HG03139 (cell line): ENCODE data around the gene MCU.

ENCODE experiments used
- ATAC-seq: cut with Tn5 transposase; IDR thresholded peaks from one replicate; pipeline ENCODE4 v1.9.1; 2021; ENCODE audit not compliant: unreplicated experiment

Gene MCU

DNA sequence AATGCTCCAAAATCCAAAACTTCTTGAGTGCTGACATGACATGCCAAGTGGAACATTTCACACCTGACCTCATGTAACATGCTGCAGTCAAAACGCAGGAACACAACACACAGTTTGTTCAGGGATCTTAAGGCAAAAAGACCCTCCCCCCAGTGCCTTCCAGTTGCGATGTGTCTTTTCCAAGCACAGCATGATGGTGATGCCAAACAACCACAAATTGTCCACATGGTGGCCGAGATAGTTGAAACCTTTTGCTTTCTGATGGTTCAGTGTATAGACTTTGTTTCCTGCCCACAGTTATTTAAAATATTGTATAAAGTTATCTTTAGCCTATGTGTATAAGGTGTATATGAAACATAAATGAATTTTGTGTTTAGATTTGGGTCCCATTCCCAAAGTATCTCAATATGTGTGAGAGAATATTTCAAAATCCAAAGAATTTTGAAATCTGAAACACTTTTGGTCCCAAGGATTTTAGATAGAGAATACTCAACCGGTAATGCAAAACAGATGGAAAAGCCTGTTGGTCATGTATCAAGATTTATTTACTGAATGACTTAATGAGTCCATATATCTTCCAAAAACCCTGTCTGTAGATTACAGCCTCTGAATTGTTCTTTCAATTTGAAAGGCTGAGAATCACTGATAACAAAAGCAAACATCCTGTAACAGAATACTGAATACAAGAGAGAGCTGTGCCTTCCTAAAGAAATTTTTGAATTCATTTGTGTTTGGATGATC is 108.2 kb downstream of the MCU start:
- ATAC-seq: no peak

DNA sequence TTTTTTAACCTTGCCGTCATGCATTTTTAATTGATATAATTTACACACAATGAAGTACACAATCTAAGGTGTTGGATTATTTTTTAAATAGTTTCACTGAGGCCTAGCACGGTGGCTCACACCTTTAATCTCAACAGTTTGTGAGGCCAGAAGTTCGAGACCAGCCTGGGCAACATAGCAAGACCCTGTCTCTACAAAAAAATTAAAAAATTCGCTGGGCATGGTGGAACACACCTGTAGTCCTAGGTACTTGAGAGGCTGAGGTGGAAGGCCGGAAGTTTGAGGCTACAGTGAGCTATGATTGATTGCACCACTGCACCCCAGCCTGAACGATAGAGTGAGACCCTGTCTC is 108.8 kb downstream of the MCU start:
- no peak for ATAC-seq

DNA sequence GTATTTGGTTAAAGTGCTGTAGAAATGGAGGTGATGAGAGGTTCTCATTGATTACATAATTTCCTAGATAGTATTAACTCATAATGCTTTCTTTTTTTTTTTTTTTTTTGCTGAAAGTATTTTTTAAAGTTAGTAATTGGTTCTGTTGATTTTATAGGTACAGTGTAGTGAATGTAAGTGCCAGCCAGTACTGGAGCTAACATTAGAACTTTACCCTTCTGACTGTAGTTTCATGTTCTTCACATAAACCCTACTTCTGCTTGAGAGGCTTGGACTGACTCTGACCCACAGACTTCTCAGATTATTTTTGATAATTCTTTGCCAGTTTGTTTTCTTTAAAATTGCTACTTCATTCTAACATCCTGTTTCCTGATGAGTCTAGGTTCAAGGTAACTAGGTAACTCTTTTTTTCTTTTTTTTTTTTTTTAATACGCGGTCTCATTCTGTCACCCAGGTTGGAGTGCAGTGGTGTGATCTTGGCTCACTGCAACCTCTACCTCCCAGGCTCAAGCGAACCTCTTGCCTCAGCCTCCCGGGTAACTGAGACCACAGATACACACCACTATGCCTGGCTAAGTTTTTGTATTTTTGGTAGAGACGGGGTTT is 109.4 kb downstream of the MCU start:
- ATAC-seq: no peak

DNA sequence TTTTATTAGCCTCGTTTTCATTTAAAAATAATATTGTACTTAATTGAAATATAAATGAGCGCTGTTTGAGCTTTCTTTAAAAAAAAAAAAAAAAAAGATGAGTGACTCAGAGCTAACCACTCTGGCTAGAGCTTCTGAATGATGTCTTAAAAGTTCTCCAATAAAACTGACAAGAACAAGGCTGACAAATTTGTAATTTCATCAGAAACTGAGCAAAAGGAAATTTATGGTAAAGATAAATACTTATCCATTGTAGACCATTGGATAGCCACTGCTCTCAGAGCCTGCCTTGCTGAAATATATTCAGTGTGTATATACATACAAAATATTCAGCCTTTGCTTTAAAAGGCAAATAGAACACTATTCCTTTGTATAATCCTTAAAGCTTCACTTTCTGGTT is 110.4 kb downstream of the MCU start:
- ATAC-seq: no peak

DNA sequence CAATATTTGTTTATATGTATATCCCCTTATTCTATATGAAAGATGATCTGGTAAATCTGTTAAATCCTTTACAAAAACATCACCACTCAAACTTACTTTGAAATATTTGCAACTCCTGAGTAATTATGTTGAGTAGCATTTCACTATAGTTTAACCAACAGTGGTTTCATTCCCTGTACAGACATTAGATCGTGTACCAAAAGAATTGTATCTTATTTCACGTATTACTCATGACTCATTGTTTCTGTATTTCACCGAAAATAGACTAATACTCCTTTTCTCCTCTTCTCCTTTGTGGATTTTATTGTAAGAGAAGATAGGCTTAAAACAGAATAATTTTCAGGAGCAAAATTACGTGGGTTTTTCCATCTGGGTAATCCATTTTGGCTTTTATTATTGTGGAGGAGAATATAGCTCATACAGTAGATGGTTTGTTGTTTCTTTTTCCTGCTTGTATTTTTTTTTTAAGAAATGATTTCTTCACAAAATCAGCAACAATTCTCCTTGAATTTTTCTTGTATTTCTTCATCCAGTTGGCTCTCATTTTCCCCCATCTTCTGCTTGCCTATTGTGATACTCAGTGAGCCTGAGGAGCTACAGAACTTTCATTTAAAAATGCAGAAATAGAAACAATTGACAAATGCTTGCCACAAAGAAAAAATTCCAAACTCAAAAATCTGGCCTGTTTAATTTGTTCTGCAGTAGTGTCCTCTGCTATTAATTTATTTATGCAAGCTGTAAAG is 111.0 kb downstream of the MCU start:
- no peak for ATAC-seq

DNA sequence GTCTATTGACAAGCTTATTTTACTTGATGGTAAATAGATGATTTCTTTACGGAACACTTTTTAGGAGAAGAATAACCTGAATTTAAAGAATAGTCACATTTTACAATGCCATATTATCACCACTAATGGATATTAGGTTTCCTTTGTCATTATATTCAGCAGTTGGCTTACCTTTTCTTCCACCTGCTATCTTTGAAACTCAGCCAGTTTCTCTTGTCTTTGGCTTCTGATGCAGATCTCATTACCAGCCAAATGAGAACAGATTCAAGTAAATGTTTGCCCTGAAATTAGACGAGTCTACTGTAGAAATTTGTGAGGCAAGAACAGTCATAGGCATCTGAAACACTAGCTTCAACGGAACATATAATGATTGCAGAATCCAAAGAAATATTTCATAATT is 116.1 kb downstream of the MCU start:
- no peak for ATAC-seq

DNA sequence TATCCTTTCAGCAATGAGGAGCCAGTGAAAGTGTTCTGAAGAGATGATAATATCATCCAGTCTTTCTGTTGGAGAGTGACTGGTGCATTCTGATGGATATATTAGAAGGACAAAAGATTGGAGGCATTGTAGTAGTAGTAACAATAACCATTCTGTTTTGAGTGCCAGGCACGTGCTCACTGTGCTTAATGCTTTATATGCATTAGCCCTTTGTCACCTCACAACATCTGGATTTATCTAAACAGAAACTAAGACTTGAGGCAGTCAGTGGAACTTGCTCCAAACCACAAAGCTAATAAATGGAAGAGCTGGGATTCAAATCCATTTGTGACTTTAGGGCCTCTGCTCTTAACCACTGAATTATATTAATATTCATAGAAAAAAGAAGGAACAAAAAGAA is 117.1 kb downstream of the MCU start:
- ATAC-seq: no peak

DNA sequence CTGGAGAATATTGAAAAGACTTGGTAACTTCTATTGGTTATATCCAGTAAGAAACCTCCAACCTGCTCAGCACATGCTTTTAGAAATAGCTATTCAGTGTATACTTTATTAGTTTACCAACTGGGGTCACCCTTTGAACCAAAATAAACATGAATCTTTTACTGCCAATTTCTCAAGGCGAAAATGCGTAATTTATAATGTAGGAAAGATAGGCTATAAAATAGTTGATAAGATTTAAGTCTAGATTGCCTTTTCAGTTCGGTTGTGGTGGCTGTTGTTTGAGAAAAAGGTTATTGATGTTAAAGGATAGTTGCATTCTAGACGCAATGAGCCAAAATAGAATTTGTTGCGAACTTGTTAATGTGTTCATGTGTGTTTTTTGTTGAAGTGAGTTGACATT is 119.0 kb downstream of the MCU start:
- ATAC-seq: no peak

DNA sequence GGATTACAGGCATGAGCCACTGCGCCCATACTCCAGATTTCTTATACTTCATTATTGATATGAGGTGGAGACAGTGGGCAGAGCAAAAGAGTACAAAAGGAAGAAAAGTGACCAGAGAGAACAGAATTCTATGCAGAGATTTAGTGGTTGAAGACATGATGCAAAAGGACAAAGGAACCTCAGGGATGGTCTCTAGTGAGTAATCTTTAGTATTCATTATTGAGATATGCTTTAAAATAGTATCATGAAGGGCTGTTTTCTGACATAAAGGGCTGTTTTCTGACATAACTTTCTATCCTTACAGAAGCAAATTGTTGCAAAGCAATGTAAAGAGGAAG is 120.4 kb downstream of the MCU start:
- ATAC-seq: no peak

DNA sequence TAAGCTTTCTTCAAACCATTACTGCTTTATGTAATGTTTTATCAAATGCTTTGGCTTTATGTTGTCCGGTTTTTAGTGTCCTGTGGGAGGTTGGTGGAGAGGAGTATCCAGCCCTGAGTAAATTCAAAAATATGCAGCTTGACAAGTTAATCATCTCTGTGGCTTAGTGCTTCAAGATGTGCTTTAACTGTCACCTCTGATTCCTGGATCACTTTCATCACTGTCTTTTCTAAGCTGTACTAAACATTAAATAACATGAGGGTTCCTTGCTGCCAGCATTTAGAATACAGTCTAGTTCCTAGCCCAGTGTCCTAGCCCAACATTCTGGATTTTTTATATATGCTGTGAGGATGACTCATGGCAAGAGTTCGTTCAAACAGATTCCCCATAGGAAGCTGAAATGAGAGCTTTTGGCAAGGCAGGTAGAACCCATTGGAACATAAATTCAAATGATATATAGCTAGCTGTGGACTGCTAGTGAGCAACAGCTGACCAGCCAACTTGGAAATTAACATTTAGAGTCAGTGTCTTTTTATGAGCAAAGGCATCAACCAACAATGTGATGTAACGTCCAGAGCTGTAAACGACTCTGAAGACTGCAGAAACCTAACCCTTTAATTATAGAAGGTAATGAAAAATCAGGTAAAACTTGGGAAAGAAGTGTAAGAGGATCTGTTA is 120.9 kb downstream of the MCU start:
- no peak for ATAC-seq

DNA sequence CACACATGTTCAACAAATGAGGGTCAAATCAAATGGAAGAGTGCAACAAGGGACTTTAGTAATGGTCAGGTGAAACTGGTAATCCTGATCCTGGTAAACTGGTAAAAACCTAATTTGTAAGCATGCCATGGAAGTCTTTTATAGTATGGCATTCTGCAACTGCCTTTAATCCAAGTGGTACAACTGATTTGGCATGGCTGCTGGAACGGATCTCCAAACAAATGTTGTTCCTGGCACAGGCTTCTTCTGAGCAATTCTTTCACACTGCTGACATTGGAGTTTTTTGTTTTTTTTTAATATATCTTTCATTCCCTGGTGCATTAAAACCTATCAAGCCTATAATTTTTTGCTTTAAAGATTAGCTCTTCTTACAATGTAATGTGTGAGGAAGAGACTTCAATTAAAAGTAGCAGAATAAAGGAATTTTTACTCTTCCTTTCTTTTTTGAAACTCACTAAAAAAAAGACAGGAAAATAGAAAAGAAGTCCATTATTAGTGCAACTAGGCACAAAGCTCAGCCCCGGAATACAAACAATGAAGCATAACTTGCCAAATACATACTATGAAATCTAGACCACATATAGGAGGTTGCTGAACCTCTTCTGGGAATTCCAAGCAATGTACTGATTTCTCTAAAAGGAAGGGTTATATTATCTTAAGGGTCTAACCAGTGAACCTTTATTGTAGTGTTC is 122.3 kb downstream of the MCU start:
- ATAC-seq: no peak

DNA sequence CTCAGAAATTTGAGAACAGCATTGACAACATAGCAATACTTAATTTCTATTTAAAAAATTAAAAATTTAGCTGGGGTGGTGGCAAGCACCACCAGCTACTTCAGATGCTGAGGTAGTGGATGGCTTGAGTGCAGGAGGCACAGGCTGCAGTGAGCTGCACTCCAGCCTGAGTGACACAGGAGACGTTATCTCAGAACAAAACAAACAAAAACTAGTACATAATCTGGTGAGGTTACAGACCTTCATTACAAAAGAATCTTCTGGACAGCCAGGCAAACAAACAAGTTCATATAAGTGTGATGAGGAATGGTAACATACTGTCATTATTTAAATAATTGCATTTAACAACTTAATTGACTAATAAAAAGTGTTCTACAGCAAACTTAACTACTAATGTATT is 124.6 kb downstream of the MCU start:
- ATAC-seq: no peak

DNA sequence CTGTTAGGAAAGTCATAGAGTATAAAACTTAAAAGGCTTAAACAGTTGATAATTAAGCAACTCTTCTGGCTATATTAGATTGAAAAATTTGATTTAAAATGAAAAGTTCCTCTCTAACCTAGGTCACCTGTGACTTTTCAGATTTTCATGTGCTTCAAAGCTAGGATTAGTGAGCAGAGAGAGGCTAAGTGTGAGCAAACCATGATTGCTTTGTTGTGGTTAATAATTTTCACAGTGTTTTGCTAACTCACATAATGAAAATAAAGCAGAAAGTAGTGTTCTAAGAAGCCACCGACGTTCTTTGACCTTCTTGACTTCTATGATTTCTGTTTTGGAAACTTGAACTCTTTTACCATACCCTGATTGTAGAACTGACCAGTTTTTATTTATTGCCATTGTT is 126.1 kb downstream of the MCU start:
- ATAC-seq: no peak

DNA sequence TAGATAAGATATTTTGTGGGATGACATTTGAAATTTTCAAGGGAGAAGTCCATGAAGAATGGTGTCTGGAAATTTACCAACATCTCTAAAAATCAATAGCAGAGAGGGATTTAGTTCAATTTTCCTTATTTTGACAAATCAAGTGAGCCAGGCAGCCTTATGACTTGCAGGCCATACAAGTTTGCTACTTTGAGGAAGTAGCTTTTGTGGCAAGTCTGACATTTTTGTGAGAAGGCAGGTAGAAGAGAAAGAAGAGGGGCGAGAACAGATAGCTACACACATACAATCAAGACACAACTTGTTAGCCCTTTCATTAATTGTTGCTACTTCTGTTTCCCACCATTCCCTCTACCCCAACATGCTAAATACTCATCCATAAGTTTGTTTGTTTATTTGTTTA is 127.1 kb downstream of the MCU start:
- no peak for ATAC-seq

DNA sequence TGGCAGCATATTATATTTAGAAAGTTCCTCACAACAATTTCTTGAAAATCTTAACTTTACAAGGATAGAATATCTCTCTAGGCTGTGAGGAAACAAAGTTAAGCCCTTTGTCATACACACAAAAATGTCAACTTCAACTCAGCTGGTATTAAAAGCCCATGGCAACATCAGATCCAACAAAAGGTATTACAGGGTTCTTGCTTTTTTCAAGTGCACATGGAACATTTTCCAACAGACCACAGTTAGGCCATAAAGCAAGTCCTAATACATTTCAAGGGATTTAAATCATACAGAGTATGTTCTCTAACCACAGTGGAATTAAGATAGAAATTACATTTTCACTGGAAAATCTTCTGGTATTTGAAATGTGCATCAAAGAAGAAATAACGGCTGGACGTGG is 129.7 kb downstream of the MCU start:
- ATAC-seq: no peak

DNA sequence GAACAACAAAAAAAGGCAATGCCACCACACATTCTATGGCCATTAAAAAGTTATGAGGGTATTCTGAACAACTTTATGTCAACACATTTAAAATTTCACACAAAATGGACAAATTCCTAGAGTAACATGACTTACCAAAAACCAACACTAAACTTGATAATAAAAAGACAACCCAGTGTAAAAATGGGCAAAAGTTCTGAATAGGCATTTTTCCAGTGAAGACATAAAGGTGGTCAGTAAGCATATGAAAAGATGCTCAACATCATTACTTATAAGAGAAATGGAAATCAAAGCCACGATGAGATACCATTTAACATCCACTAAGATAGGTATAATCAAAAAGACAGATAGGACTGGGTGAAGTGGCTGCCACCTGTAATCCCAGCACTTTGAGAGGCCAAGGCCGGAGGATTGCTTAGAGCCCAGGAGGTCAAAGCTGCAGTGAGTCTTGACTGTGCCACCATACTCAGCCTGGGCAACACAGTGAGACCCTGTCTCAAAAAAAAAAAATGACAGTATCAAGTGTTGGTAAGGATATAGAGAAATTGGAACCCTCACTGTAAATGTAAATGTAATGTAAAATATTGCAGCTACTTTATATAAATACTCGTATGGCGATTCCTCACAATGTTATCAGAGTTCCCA is 130.5 kb downstream of the MCU start:
- ATAC-seq: no peak

DNA sequence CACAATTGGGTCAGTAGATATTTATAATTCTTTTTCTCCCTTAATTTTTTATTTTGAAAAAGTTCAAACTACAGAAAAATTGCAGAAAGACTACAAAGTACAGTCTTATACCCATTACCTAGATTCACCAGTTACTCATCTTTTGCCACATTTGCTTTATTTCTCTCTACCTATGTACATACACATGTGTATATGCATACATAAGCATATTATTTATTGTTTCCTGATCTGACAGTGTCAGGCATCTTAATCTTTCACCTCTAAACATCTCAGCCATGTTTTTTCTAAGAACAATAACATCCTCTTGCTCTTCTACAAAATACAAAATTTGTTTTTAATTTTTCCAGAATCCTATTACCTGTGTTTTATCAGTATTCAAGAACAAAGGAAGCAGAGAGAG is 133.2 kb downstream of the MCU start:
- no peak for ATAC-seq

DNA sequence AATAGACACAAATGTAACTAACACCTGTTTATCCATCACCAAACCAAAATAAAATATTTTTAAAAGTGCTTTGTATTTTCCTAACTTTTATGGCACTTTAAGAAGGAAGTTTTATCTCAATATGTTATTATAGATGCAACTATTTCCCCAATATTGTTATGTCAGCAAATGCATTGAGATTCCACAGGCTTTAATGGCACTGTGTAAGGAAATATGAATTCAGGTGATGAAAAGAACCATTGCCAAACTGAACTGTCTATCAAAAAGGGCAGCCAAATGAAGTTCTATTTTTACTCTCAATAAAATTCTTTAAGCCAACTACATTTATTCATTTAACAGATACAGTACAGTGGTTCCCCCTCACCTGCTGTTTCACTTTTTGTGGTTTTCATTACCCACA is 134.4 kb downstream of the MCU start:
- ATAC-seq: no peak

DNA sequence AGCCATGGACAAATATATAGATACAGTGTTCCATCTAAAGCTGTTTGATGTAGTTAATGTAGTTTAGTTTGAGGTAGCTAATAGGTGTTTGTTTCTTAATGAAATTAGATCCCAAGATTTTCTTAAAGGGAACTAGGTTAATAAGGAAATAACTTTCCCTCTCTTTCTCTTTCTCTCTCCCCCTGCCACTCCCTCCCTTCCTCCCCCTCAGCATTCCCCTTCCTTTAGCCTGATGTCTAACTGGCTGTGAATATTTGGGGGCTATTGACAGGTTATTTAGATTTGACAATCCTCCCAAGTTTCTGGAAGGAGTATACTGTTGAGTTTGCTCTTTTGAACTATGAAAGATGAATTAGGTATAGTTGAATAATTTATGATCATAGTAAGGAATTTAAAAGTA is 136.4 kb downstream of the MCU start:
- no peak for ATAC-seq

DNA sequence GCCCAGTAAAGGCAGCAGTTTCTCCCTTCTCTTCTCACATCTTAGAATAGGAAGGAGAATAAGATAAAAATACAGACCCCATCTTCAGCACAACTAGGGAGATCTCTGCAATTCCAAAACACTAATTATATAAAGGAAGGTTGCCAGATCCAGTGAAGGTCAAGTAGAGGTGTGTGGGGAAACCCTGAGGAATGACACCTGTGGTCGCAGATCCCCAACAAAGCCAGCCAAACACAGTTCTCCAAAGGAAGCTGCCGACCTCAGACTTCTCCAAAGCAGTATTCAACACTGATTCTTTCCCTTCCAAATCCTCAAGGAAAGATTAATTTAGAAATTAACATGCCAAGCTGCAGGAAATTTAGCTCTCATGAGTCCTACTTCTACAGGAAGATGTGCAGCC is 138.7 kb downstream of the MCU start:
- no peak for ATAC-seq
